RCC 7860 (cell line): ENCODE data around the gene USF1.

Experiments
- DNase-seq: peaks from one replicate; pipeline ENCODE4 v3.0.0-alpha.2; 2015; ENCODE audit warnings: low spot score
- FAIRE-seq: peaks from 2 replicates; lab custom pipeline; 2012; peaks lifted over from hg19 to GRCh38; lab: Jason Lieb, UNC

The USF1 gene, protein sequence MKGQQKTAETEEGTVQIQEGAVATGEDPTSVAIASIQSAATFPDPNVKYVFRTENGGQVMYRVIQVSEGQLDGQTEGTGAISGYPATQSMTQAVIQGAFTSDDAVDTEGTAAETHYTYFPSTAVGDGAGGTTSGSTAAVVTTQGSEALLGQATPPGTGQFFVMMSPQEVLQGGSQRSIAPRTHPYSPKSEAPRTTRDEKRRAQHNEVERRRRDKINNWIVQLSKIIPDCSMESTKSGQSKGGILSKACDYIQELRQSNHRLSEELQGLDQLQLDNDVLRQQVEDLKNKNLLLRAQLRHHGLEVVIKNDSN

DNA sequence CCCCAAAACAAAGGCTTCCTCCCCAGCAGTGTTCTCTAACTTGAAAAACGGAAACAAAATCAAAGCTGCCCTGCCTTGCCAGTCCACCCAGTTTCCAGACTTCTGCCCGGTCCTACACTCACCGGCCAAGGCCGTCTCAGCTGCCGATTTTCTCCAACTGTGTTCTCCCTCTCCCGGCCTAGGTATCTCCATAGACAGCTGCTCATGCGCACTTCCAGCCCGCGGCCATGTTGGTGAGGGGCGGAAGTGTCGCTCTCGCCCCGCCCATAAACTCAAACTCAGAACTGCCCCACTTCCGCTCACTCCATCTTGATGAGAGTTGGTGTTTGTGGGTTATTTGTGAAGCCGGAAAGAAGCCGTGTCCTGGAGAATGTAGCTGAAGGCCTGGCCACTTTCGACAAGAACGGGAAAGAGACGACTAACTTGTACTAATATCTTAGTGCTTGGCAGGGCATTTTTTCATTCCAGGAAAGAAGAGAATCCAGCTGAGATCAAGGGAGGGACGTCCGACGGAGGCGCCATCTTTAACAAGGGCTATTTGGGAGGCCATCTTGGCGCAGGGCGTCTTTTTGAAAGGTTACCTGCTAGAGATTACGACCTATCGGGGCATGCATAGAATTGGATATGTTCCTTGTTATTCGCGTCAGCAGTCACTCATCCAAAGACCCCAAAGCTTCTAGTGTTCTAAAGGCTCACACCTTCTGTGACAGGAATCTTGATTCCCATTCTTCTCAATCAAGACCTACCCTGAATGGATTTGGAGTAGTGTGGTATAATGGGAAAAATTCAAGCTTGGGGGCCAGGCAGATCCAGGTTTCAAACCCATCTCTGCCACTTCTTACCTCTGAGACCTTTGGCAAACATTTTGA, at the start of gene USF1:
Gene USF1 (minus strand): TSS at position 242 of the 869 bp plus-strand sequence. CDS start 2,702 bp downstream, outside the sequence.
- DNase-seq = peak; percentile 88
- peak; percentile 72 for FAIRE-seq

DNA sequence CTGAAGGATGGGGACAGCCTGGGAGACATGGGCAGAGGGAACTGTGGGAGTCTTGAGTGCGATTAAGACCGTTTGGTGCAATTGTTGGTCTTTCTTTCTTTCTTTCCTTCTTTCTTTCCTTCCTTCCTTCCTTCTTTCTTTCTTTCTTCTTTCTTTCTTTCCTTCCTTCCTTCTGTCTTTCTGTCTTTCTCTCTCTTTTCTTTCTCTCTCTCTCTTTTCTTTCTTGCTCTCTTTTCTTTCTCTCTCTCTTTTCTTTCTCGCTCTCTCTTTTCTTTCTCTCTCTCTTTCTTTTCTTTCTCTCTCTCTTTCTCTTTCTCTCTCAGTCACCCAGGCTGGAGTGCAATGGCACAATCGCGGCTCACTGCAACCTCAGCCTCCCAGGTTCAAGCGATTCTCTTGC, 49.5 kb upstream of the USF1 start:
- FAIRE-seq = no peak

DNA sequence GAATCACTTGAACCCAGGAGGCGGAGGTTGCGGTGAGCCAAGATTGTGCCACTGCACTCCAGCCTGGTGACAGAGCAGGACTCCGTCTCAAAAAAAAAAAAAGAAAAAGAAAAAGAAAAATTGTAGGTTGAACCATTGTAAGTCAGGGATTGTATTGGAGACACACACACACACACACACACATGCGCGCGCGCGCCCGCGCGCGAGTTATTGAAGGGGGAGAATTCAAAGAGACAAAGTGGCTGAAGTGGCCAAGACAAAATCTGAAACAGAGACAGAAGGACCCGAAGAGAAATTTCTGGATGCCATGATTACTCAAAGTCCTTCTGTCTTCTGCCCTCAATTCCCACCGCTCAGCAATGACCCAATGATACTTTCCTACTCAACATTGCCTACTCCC, 48.7 kb upstream of the USF1 start:
- DNase-seq = no peak
- FAIRE-seq = no peak

More for the DNA sequence above, 49.5 kb upstream of the USF1 start:
- DNase-seq = no peak

DNA sequence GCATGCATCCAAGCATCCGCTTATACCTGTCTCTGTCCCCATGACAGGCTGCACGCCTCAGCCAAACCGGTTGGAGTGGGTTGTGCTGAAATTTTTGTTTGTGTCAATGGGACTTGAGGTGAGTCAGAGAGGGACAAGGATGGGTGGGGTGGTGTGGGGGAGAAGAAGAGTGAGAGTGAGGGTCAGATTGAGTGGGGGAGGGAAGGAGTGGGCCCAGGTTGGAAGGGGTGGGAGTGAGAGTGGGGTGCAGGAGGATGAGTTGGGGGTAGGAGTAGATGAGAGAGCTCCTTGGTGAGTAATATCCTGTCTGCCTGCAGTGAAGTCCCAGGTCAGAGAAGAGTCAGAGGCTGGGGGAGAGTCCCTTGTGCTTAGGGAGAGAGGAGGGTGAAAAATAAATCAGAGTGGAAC, 46.8 kb upstream of the USF1 start:
- FAIRE-seq = no peak
- peak; percentile 57 for DNase-seq

DNA sequence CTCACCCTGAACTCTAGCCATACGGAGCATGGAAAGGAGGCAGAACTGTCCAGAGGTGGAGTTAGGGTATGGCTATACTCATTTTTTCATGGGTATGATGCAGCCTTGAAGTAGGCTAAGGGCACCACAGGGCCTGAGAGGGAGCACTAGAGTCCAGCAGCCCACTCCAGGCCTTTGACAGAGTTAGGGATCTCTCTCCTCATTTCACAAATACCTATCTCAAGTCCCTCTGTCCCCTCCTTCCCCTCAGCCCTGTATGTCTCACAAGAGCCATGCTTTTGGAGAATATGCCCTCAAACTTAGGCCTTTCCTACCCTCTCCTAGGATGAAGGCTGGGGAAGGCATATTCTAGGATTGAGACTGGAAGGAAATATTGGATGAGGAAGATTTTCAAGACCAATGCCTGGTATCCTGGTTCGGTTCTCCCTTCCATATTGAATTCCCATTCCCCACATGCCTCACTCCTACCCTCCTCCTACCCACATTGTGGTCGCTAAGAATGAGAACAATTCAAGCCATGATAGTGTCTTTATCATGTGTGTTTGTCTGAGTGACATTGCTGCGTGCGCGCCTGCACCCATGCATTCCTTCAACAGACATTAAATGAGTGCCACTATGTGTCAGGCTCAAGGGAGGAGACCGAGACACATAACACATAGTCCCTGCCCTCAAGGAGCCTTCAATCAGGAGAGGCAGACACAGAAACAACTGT, 46.2 kb upstream of the USF1 start:
- FAIRE-seq = no peak
- no peak for DNase-seq

DNA sequence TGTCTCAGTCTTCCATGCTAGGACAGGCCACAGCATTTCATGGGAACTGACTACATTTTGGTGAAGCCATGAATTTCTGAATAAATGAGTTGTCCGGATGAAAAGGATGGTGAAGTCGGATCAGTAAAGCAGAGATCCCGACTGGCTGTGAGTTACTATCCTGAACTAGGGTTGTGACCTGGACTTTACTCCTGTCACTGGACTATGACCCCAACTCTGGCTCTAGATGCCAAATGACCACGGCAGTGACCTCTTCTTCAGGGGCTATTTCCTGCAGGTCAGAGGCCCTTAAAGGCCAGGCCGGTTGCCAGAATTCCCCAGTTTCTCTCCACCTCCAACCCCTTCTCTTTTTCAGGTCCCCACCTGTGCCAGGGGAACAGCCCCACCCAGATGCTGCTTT, 45.3 kb upstream of the USF1 start:
- DNase-seq (no peak), FAIRE-seq (no peak)

DNA sequence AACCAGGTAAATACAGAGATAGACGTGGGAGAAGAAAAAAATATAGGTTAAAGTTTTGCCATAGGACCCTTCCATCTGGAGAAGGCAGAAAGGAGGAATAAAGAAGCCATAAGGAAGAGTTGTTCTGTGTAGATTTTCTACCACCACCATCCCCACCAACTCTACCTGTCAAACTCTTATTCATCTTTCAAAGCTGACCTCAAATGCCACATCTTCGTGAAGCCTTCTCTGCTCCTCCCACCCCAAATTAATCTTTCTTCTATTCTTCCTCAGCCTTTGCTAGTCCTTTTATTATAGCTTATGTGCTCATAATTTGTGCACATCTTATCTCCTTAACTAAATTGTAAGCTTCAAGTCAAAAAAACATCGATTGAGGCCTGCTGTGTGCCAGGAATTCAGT, 44.8 kb upstream of the USF1 start:
- FAIRE-seq (no peak), DNase-seq (no peak)

DNA sequence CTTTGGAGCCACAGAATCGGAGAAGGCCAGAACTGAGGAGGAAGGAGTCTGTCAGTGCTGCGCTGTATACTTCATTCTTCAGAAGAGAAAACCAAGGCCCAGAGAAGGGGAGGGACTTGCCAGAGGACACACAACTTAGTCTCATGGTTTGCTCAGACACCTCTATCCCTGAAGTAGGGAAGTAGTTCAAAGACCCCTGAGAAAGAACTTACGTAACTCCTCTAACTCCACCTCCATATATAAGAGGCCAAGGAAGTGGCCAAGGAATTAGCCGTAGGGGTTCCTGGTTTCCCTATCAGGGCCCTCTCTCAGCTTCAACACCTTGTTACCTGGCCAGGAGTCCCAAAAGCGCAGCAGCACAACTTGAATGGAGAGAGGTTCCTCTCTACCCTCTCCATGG, 44.2 kb upstream of the USF1 start:
- FAIRE-seq (no peak), DNase-seq (no peak)

DNA sequence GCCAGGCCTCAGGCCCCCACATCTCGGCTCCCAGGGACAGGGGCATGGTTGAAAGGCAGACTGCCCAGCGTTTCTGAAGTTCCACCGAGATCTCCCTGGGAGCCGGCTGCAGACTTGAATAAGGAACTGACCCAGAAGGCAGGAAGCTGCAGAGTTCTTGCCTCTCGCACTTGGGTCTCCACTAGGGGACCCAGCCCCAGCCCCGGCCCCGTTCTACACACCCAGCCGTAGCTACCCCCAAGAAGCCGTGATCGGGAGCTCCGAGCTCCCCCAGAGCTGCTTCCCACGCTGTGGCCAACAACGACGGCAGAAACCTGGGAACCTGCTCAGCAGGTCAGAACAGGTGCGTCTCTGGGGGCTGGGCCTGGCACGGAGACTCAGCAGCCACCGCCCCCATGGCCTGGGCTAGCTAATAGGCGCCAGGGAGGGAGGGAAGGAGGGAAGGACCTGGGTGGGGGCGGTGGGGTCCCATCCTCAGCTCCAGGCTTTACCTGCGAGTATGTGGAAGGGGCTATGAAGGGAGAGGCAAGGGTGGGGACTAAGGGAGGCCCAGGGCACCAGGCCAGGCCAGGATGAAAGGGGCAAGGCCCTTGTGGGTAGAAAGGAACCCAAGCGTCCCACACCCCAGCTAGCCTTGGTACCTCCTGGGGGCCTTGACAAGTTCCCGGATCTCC, 43.6 kb upstream of the USF1 start, which contains the start of gene NECTIN4:
Gene NECTIN4 (minus strand): TSS at position 308 of the 674 bp plus-strand sequence. CDS start 262 bp downstream, at position 46.
- FAIRE-seq = no peak

DNA sequence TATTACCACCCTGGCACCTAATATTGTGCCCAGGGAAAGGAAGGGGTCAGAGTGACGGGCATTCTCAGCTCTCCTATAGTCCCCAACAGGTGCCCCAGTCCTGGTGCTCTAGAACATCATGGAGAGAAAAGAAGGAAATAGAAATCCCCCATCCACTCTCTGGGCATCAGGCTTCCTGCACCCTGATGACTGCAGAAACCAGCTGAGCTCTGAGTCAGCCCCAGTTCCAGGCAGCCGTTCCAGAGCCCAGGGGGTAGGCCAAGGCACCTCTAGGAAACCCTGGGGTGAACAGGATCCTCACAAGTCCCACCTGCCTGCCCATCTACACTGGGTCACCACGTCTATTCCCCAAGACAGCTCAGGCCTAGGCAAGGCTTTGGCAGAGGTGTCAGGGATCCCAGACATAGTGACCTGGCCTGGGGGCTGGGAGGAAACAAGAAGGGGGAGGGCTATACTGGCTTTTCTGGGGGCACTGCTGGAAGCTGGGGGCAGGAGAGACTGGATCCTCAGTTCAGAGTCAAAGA, 42.9 kb upstream of the USF1 start:
- DNase-seq (peak; percentile 25), FAIRE-seq (no peak)

More for the DNA sequence above, 43.6 kb upstream of the USF1 start, which contains the start of gene NECTIN4:
- no peak for DNase-seq

DNA sequence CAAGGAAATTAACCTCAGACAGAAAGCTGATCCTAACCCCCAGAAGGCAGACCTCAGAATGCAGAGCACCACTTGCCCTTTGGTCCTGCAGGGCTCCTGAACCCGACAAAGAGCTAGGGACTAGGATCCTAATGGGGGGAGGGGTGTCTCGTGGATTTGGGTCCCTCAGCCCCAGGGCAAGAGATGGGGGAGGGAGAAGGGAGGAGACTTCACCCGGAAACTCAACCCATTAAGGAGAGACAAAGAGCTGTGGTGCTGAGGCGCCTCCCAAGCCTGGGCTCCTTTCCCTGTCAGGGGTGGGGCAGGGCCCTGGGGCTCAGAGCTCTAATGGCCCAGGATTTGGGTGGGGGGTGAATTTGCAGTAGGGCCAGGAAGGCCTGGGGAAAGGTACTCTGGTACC, 40.7 kb upstream of the USF1 start:
- FAIRE-seq = no peak

DNA sequence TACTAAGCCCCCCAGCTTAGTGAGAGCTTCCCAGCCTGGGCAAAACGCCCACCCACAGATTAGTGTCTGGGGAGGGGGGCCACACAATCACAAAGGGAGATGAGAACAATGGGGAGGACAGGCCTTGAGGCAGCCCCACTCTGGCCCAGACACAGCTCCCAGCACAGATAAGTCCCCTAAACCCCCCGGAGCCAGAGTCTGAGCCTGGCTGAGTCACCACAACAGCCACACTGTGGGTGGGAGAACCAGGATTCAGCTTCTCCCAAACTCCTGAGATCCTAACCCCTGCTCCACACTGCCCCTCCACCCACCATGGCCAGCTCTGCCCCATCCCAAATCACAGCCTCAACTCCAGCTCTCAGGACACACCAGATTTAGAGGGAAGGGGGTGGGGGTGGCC, 39.4 kb upstream of the USF1 start:
- DNase-seq (no peak), FAIRE-seq (no peak)

More for the DNA sequence above, 40.7 kb upstream of the USF1 start:
- no peak for DNase-seq

DNA sequence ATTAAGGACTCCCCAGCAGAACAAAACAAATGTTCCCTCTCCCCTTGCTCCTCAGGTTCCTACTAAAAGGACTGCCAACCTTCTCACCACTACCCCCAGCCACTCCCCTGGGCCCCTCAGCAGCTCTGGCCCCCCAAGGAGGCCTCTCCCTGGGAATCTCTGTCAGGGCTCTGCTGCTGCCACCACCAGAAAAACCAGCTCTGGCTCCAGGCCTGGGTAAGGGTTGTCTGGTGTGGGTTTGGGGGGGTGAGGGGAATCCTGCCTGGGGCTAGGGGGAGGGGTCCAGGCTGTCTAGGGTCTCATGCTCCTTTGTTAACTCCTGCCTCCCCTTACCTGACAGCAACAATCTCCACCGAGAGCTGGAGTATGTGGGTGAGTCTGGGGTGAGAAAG, 38.8 kb upstream of the USF1 start:
- FAIRE-seq (no peak), DNase-seq (no peak)

DNA sequence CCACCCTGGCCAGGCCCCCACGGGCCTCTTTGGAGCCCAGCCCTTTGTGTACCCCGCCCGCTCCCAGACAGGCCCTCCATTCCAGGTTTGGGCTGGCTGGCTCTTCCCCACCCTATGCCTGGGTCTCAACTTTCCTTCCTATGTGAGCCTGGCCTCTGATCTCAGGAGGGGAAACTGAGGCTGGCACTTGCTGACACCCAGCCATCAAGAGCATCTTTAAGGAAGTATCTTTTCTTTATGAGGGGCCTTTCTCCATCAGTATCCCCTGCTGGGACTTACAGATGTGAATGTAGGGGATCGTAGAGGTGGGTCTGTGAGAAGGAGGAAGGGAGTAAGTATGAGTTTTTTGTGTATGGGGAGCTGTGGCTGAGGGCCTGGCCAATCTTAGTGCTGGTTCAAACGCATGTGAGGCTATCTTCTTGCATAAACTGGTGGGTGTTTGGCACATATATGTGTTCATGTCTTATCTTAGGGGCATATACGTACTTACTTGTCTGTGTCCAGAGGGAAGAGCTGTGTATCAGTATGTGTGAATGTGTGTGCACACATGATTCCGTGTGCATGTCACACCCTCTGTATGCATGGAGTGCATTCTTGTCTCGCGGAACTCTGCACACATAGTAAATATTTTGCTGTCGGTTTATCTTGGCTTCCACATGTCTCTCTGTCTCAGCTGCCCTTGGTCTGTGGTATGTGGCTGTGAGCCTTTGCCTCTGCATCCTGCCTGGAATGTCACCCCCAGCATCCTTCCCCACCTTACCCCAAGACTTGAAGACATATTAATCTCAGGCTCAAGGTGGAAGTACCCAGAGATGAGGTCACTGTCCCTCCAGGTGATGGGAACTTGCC, 38.2 kb upstream of the USF1 start:
- FAIRE-seq (no peak), DNase-seq (no peak)

DNA sequence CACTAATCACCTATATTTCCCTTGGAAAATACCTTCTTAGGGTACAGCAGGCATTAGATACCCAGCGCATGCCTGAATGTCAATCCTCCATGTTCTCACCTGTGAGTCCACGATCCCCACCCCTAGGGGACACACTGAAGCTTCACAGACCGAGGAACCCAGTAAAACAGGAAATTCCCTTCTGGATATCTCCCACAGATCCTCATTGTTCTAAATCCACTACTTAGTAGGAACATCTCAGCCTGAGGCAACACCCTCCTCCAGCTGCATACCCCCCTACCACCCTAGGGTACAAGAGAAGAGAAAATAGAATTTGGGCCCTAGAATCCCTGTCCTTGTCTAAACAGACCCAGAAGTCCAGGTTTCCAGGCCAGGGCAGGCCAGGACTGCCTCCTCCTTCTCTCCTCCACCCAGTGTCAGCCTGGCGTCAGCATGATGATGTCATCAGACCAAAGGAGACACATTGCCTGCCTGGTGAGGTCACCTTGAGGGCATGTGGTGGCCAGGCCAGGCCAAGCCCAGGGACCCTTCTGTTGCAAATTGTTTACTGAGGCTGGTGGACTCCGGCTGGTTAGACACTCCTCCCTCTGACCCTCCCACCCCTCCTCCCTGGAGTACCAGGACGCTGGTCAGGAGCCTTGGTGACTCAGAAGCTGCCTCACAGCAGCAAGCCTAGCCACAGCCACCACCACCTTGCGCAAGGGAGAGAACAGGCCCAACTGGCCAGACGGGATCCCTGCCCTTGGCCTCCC, 37.4 kb upstream of the USF1 start:
- DNase-seq = peak; percentile 91
- peak; percentile 68 for FAIRE-seq

DNA sequence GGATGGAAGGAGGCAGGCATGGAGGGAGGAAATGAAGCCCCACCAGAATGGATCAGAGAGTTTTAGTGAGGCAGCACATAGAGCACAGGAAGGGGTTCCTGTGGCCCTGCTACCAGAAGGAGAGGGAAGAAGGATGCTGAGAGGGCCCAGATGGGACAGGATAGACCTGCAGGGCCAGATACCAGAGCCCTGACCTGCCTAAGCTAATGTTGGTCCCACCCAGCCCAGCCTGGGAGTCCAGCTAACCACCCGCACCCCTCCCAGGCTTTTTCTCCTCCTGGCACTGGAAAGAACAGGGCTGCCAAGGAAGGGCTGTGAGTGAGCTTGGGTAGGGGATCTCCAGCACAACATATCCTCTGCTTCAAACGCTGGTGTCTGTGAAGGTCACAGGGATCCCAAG, 36.7 kb upstream of the USF1 start:
- FAIRE-seq = no peak
- DNase-seq = no peak

DNA sequence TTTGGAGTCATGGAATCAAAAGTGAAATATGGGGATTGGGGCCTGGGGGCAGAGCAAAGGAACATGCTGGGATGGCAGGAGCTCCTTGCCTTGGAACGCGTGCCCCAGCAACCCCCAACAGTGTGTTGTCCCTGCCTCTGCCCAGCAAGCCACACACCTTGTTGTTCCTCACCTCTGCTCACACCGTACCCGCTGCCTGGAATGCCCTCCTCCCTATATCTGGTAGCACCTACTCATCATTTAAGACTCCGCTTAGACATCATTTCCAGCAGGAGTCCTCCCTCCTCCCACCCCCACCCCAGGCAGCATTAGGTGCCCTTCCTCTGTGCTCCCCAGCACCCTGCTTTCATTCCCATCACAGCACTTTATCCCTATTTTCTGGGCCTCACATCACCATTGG, 35.7 kb upstream of the USF1 start:
- FAIRE-seq = no peak

DNA sequence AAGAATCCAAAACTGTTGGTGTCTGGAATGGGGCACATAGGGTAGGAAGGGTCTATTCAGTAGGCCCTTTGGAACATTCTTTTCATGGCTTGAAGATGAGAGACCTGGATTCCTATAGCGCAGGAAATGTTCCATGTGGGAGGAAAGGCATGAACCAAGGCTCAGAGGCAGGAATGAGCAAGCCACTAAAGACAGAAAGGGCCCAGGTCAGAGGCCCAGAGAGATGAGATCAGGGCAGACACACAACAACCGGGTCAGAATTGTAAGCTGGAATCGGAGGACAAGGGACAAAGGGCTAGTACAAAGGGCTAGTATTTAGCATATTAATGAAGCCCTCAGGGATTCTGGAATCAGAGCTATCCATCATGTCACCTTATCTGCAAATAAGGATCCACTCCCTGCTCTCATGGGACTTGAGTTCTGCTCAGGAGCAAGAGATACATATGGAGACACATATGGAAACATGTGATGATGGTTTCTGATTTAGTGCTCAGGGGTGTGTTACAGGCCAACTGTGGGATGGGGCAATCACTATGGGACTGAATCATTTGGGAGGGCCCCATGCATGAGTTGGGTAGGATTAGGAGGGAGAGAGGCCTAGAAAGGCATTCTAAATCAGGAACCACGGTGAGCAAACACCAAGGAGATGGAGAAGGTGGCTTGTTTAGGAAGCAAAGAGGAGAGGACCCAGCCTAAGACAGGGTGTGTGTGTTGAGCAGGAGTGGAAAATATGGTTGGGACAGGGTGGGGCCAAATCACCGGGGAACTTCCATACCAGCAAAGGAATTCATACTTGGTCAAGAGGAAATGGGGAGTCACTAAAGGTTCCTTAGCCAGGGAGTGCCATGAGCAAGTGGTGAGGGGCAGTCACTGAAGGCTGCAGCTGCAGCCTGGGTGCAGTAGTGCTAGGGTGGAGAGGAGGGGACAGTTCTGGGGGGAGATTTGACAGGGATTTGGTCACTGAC, 34.9 kb upstream of the USF1 start:
- FAIRE-seq (no peak), DNase-seq (no peak)

More for the DNA sequence above, 35.7 kb upstream of the USF1 start:
- no peak for DNase-seq
